Aorta (tissue), 5 donors: Measurements from ENCODE around the gene TTLL11. TPM values are rescaled to one million over a fixed set of nuclear protein-coding genes. Genes with fewer than 3 reads are reported as not detected.

Experiments used
- ATAC-seq: fragments of 200-7000 bp; cut with Tn5 transposase; one replicate; pipeline ENCODE4 v1.9.1; 2022; ENCODE audit warnings: moderate library complexity; ENCODE audit not compliant: low FRiP score
- DNase-seq, 2 donors: peaks; one replicate each; pipeline ENCODE4 v3.0.0-alpha.2; 2020
- H3K27ac ChIP-seq, 2 donors: one replicate each; pipeline ENCODE4 v1.5.1; 2013; ENCODE audit warnings: low read length in 2 of 2, mild to moderate bottlenecking in 2 of 2, moderate library complexity in 2 of 2, control low read depth in 1 of 2, inconsistent platforms in 1 of 2, low read depth in 1 of 2
- H3K27me3 ChIP-seq, 2 donors: one replicate each; pipeline ENCODE4 v1.6.1; 2013; ENCODE audit warnings: control low read depth in 1 of 2, low read length in 1 of 2, mild to moderate bottlenecking in 1 of 2, moderate library complexity in 1 of 2; ENCODE audit not compliant: insufficient read depth in 2 of 2, control insufficient read depth in 1 of 2
- H3K36me3 ChIP-seq, 2 donors: one replicate each; pipeline ENCODE4 v1.6.1; 2013; ENCODE audit warnings: control low read depth in 1 of 2, low read length in 1 of 2, mild to moderate bottlenecking in 1 of 2; ENCODE audit not compliant: insufficient read depth in 2 of 2, control insufficient read depth in 1 of 2
- H3K4me1 ChIP-seq, 2 donors: one replicate each; pipeline ENCODE4 v1.6.1; 2013; ENCODE audit warnings: low read length in 2 of 2, control low read depth in 1 of 2, mild to moderate bottlenecking in 1 of 2, moderate library complexity in 1 of 2; ENCODE audit not compliant: insufficient read depth in 2 of 2, control insufficient read depth in 1 of 2
- H3K4me3 ChIP-seq, 2 donors: one replicate each; pipeline ENCODE4 v1.5.1; 2013; ENCODE audit warnings: low read length in 2 of 2, control low read depth in 1 of 2, mild to moderate bottlenecking in 1 of 2
- H3K9me3 ChIP-seq: one replicate; pipeline ENCODE4 v1.6.1; 2013; ENCODE audit warnings: mild to moderate bottlenecking, low read length; ENCODE audit not compliant: control insufficient read depth
- WGBS, 2 donors: extraction: QIAGEN DNeasy Blood & Tissue Kit; methylation state at CpG; one replicate each; pipeline ENCODE4 v1.1.7; 2013; 5-methylcytosine and 5-hydroxymethylcytosine counted together
- intact Hi-C, 2 donors: fragments of 100-400 bp; cut with DNase I; formaldehyde crosslinking; loops; one replicate each; pipeline versions ENCODE4 v1.14.2 to v1.15.0; 2022
- polyA plus RNA-seq, 2 donors: library from polyadenylated mRNA; stranded (reverse); fragments of 200-250 nt; gene quantifications; one replicate each; pipeline ENCODE4 v1.2.3, GENCODE V29; 2013
- total RNA-seq, 2 donors: library from RNA; stranded (reverse); fragmentation: NEBNext Ultra II Directional; extraction: Animal tissue kit (Norgen Biotek cat#: 25700); gene quantifications; one replicate each; pipeline ENCODE4 v1.2.1, GENCODE V29; 2021
- donor health status: healthy with polysubstance abuse.
- donor health status: Bipolar disorder and iron deficiency.
- donor health status: DM: no; HTN: no; CAD: no.
- donor health status: DM: no; HTN: no; CAD: no.
- donor health status: DM: yes; HTN: yes; CAD: no.

TTLL11 gene
- total and polyA plus RNA-seq, 4 donors, result 7.7 to 31.4 (median 18.3) TPM

DNA sequence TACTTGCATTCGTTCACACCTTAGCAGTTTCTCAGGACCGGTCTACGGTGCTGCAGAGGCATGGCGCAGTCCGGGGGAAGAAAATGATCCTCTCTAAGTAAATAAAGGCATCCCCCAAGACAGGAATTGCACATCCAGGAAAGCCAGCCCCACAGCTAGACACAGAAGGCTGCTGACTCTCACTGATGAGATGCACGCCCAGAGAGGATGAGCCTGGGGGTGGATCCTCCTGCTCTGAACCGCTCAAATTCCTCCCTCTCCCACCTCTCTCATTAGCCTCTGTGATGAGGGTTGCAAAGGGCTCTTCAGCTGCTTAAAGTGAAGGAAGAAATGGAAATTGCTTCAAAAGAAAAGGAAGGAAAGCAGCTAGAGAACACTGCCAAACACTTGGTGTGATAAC is 132.4 kb downstream of the TTLL11 start:
- no peaks in the 10 kb centered on the region for H3K36me3 ChIP-seq
- H3K27me3 ChIP-seq, result no peaks in the 10 kb centered on the region
- H3K4me3 ChIP-seq, result no peak overlapping the region
- H3K27ac ChIP-seq, result no peak overlapping the region
- ATAC-seq, result no peak
- 91 to 93% methylated on average over 7 of the region's 7 CpGs for WGBS, 2 donors
- H3K9me3 ChIP-seq, result no peaks in the 10 kb centered on the region
- intact Hi-C loops, result no loop called here
- no peak for DNase-seq
- no peaks in the 10 kb centered on the region for H3K4me1 ChIP-seq

GRCh38 chr9:121958530-121958929 is 134.6 kb downstream of the TTLL11 start:
- H3K36me3 ChIP-seq, result no peaks in the 10 kb centered on the region
- H3K4me3 ChIP-seq, result no peak overlapping the region
- no peaks in the 10 kb centered on the region for H3K9me3 ChIP-seq
- no peaks in the 10 kb centered on the region for H3K4me1 ChIP-seq
- ATAC-seq (no peak), DNase-seq (no peak)
- WGBS, 2 donors, result 88 to 92% methylated on average over 4 of the region's 4 CpGs
- H3K27ac ChIP-seq, result no peak overlapping the region
- H3K27me3 ChIP-seq, result no peaks in the 10 kb centered on the region
- intact Hi-C loops, result no loop called here

DNA sequence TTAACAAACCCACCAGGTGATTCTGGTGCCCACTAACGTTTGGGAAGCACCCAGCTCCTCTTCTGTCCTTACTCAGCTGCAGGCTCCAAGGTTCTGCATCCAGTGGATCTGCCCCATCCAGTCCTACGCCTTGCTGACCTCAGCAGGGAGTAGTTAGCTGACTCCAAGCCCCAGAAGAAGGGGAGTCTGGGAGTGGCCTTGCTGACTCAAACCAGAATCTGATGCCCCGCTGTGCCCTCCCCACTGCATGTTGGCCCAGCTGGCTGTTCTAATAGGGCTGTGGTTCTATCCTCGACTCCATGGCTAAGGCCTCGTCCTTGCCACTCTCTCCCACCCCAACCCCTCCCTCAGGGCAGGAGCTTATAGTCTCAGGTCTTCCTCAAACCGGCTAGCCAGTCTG is 136.3 kb downstream of the TTLL11 start:
- Histone ChIP-seq H3K27me3 (no peaks in the 10 kb centered on the region), H3K4me1 (no peaks in the 10 kb centered on the region), H3K4me3 (no peak overlapping the region), H3K27ac (no peak overlapping the region), H3K36me3 (no peaks in the 10 kb centered on the region), H3K9me3 (no peaks in the 10 kb centered on the region)
- intact Hi-C loops, result no loop called here
- ATAC-seq (no peak), DNase-seq (no peak)
- WGBS, 2 donors, result 89 to 92% methylated on average over 6 of the region's 6 CpGs

DNA sequence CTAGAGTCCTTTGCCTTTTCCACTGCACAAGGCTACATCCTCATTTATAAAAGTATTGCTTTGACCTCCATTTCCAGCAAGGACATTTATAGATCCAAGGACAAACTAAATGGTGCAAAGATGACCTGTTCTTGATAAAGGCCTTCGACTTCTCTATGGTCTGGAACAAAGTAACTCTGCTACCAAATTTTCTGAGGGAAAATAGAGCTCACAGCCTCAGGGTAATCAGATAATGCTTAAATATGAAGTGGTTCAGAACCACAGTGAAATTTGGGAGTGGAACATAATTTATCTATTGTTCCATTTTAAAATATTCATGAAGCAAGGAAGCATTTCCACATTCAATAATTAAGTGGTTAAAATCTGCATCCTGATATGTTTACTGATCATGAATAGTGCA is 137.5 kb downstream of the TTLL11 start:
- WGBS, 2 donors, result 90 to 95% methylated on average over 1 of the region's 1 CpG
- Histone ChIP-seq H3K9me3 (no peaks in the 10 kb centered on the region), H3K4me1 (no peaks in the 10 kb centered on the region), H3K4me3 (no peak overlapping the region), H3K27ac (no peak overlapping the region), H3K27me3 (no peaks in the 10 kb centered on the region), H3K36me3 (no peaks in the 10 kb centered on the region)
- ATAC-seq (no peak), DNase-seq (no peak)
- intact Hi-C loops, result no loop called here

- Histone ChIP-seq H3K9me3 (no peaks in the 10 kb centered on the region), H3K27me3 (no peaks in the 10 kb centered on the region), H3K27ac (no peak overlapping the region), H3K4me1 (no peaks in the 10 kb centered on the region), H3K4me3 (no peak overlapping the region), H3K36me3 (no peaks in the 10 kb centered on the region)
- DNase-seq (peak in 1 of 2 donors; percentile 56), ATAC-seq (peak; percentile 74)
- WGBS, 2 donors, result 64 to 68% methylated on average over 7 of the region's 7 CpGs
- intact Hi-C loops, result no loop called here
These were observed 138.5 kb downstream of the TTLL11 start for GRCh38 chr9:121954477-121955140.

- Histone ChIP-seq H3K27ac (no peak overlapping the region), H3K9me3 (no peaks in the 10 kb centered on the region), H3K27me3 (no peaks in the 10 kb centered on the region), H3K4me3 (no peak overlapping the region), H3K36me3 (no peaks in the 10 kb centered on the region), H3K4me1 (no peaks in the 10 kb centered on the region)
- no peak for DNase-seq
- no peak for ATAC-seq
- WGBS, 2 donors, result 75 to 77% methylated on average over 3 of the region's 3 CpGs
- intact Hi-C loops, result no loop called here
These were observed 140.5 kb downstream of the TTLL11 start for GRCh38 chr9:121952611-121953010.

GRCh38 chr9:121950866-121951265 is 142.2 kb downstream of the TTLL11 start:
- intact Hi-C loops, result no loop called here
- Histone ChIP-seq H3K9me3 (no peaks in the 10 kb centered on the region), H3K4me3 (no peak overlapping the region), H3K27me3 (no peaks in the 10 kb centered on the region), H3K36me3 (no peaks in the 10 kb centered on the region), H3K27ac (no peak overlapping the region), H3K4me1 (no peaks in the 10 kb centered on the region)
- whole genome bisulfite sequencing, 2 donors, result 84 to 90% methylated on average over 8 of the region's 8 CpGs
- ATAC-seq (no peak), DNase-seq (no peak)

DNA sequence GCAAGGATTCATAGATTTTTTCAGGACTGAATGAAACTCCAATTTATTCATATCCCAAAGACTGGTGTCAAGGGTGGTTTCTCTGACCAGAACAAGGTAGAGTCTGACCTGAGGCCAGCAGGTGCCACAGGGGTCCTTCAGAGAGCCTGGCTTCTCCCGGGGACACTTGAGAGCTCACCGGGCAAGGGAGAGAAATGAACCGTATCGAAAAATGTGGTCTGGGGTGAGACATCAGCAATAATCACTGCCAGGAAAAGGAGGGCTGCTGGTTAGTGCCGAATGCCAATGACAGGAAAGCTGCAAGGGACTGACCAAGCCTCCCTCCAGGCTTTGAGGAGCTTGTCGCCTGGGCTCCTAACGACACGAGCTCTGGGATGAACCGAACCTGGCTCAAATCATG is 142.7 kb downstream of the TTLL11 start:
- Histone ChIP-seq H3K4me1 (peaks cover 0 to 4% of the 10 kb centered on the region in 2 donors), H3K27me3 (no peaks in the 10 kb centered on the region), H3K27ac (no peak overlapping the region), H3K4me3 (no peak overlapping the region), H3K9me3 (no peaks in the 10 kb centered on the region), H3K36me3 (no peaks in the 10 kb centered on the region)
- no peak for DNase-seq
- intact Hi-C loops, result no loop called here
- ATAC-seq, result no peak
- WGBS, 2 donors, result 76 to 81% methylated on average over 9 of the region's 9 CpGs

DNA sequence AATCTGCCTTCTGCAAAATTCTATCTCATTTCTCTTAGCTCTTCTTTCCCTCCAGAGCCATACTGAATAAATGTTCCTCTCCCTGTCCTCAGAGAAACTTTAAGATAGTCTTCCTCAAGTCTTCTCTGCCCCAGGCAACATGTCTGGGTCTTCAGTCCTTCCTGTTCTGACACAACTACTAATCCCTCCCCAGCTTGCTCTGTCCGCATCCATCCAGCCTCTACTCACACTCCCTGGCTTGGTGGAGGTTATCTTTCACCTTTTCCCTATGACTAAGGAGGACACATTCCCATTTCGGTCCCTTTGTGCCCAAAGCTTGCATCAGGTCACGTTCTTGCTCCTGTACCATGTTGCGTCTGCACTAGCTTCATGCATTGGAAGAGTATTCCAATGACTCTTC is 143.3 kb downstream of the TTLL11 start:
- Histone ChIP-seq H3K36me3 (no peaks in the 10 kb centered on the region), H3K9me3 (no peaks in the 10 kb centered on the region), H3K4me1 (peaks cover 0 to 7% of the 10 kb centered on the region in 2 donors), H3K27ac (no peak overlapping the region), H3K27me3 (no peaks in the 10 kb centered on the region), H3K4me3 (no peak overlapping the region)
- ATAC-seq (no peak), DNase-seq (no peak)
- WGBS, 2 donors, result 94 to 96% methylated on average over 4 of the region's 4 CpGs
- intact Hi-C loops, result no loop called here
